ENCODE measurements around the gene RNF169. TPM values are rescaled to one million over a fixed set of nuclear protein-coding genes. Genes with fewer than 3 reads are reported as not detected.
"Not testable (repeated sequence)": the region's sequence is repeated elsewhere in the genome, so short reads cannot be mapped to it uniquely, and the experiment has no call there.

RNF169 gene
- total RNA-seq, 1 experiment from 2014 or later, result 28.0 TPM

- Mint-ChIP-seq H3K27ac (ENCODE audit: unreplicated experiment) (no peak overlapping the region), H3K36me3 (ENCODE audit: insufficient read depth, unreplicated experiment) (peaks cover 6% of the 10 kb centered on the region), H3K4me3 (ENCODE audit: unreplicated experiment) (no peak overlapping the region), H3K9me3 (ENCODE audit: unreplicated experiment) (peaks cover 11% of the 10 kb centered on the region), H3K4me1 (ENCODE audit: low read depth, unreplicated experiment) (peaks cover 16% of the 10 kb centered on the region), H3K27me3 (ENCODE audit: insufficient read depth, unreplicated experiment) (no peaks in the 10 kb centered on the region)
- ChIA-PET POLR2A (no interaction called here), CTCF (no interaction called here)
- H3K9me3 ChIP-seq, result 0 out of 2 replicates have a peak, but pooled peaks cover 2% of the 10 kb centered on the region
- no peaks in the 10 kb centered on the region for H3K27me3 ChIP-seq (replicated peaks; ENCODE audit: control insufficient read depth, insufficient read depth, low read length)
- no TSS peak for BruUV-seq (replicated peaks)
- H3K36me3 ChIP-seq (ENCODE audit: control insufficient read depth, insufficient read depth, low read length), result no peaks in the 10 kb centered on the region
- no peak for DNase-seq
- H3K4me3 ChIP-seq (ENCODE audit: low read depth, low read length), result no peak overlapping the region
- TF ChIP-seq CTCF (IDR thresholded peaks at IDR 0.05; ENCODE audit: insufficient read depth in 1 of 2, low read depth in 1 of 2, low read length in 1 of 2, severe bottlenecking in 1 of 2, unreplicated experiment in 1 of 2), result no peak
- intact Hi-C loops (cut with micrococcal nuclease; ENCODE audit: unreplicated experiment), result no loop called here
- H3K4me1 ChIP-seq, result peaks cover 30% of the 10 kb centered on the region
These were observed 7.9 kb downstream of the RNF169 start for GRCh38 chr11:74756571-74756970.

DNA sequence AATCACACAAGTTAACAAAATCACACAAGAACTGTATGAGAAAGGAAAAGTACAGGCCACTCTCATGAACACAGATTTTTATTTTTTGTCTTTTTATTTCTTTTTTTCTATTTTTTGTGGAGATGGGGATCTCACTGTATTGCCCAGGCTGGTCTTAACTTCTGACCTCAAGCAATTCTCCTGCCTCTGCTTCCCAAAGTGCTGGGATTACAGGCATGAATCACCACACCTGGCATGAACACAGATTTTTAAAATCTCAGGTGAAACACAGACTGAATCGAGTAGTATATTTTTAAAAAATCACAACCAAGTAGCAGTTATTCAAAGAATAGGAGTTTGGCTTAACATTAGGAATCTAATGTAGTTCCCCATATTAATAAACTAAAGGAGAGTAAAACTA, 18.3 kb downstream of the RNF169 start:
- H3K36me3 ChIP-seq (ENCODE audit: control insufficient read depth, insufficient read depth, low read length), result peaks cover 2% of the 10 kb centered on the region
- H3K27me3 ChIP-seq (replicated peaks; ENCODE audit: control insufficient read depth, insufficient read depth, low read length), result no peaks in the 10 kb centered on the region
- H3K4me3 ChIP-seq (ENCODE audit: low read depth, low read length), result no peak overlapping the region
- H3K9me3 Mint-ChIP-seq (ENCODE audit: unreplicated experiment), result peaks cover 10% of the 10 kb centered on the region
- H3K9me3 ChIP-seq, result no peaks in the 10 kb centered on the region
- no peak for DNase-seq
- ChIA-PET CTCF (no interaction called here), POLR2A (no interaction called here)
- no TSS peak for BruUV-seq (replicated peaks)
- no peaks in the 10 kb centered on the region for H3K27me3 Mint-ChIP-seq (ENCODE audit: insufficient read depth, unreplicated experiment)
- H3K36me3 Mint-ChIP-seq (ENCODE audit: insufficient read depth, unreplicated experiment), result peaks cover 16% of the 10 kb centered on the region
- H3K27ac Mint-ChIP-seq (ENCODE audit: unreplicated experiment), result no peak overlapping the region
- intact Hi-C loops (cut with micrococcal nuclease; ENCODE audit: unreplicated experiment), result no loop called here
- no peak for TF ChIP-seq CTCF (IDR thresholded peaks at IDR 0.05; ENCODE audit: insufficient read depth in 1 of 2, low read depth in 1 of 2, low read length in 1 of 2, severe bottlenecking in 1 of 2, unreplicated experiment in 1 of 2)
- peaks cover 7% of the 10 kb centered on the region for H3K4me1 Mint-ChIP-seq (ENCODE audit: low read depth, unreplicated experiment)
- no peak overlapping the region for H3K4me3 Mint-ChIP-seq (ENCODE audit: unreplicated experiment)
- H3K4me1 ChIP-seq, result 0 out of 2 replicates have a peak, but pooled peaks cover 6% of the 10 kb centered on the region

- peaks cover 11% of the 10 kb centered on the region for H3K36me3 Mint-ChIP-seq (ENCODE audit: insufficient read depth, unreplicated experiment)
- H3K27me3 ChIP-seq (replicated peaks; ENCODE audit: control insufficient read depth, insufficient read depth, low read length); BruUV-seq (replicated peaks); H3K27me3 Mint-ChIP-seq (ENCODE audit: insufficient read depth, unreplicated experiment); H3K27ac Mint-ChIP-seq (ENCODE audit: unreplicated experiment); CTCF ChIA-PET; intact Hi-C loops (cut with micrococcal nuclease; ENCODE audit: unreplicated experiment); H3K9me3 ChIP-seq; DNase-seq; H3K36me3 ChIP-seq (ENCODE audit: control insufficient read depth, insufficient read depth, low read length); H3K4me1 Mint-ChIP-seq (ENCODE audit: low read depth, unreplicated experiment); H3K4me1 ChIP-seq; H3K9me3 Mint-ChIP-seq (ENCODE audit: unreplicated experiment); H3K4me3 ChIP-seq (ENCODE audit: low read depth, low read length); POLR2A ChIA-PET; H3K4me3 Mint-ChIP-seq (ENCODE audit: unreplicated experiment): not testable (repeated sequence)
These were observed 19.6 kb downstream of the RNF169 start for GRCh38 chr11:74768172-74768651.
